HK-2 (cell line): ENCODE results near the gene NAPA.

ENCODE experiments used
- DNase-seq: peaks from one replicate; pipeline ENCODE4 v3.0.0-alpha.2; 2018; ENCODE audit not compliant: unreplicated experiment

Gene NAPA

GRCh38 chr19:47514869-47515588, at the start of gene NAPA:
TSS of gene NAPA (minus strand) at chr19:47515063. CDS start at chr19:47514940, 123 bp downstream.
- peak; percentile 100 for DNase-seq

DNA sequence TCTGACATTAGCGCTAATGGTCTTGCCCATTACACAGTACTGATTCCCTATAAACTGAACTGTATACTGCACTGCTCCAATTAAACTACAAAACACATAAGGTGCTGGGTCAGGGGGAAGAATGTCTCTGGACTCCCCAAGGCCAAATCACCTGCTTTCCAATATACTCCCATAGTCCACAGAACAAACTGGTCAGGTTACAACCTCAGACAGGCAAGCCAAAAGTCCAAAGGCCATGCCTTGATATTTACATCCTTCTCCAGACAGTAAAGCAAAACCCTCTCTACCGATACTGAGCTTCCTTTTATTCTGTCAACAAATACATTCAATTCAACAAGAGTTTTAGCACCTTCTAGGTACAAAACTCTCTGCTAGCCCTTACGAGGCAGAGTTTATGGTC, 49.2 kb upstream of the NAPA start:
- DNase-seq = no peak

DNA sequence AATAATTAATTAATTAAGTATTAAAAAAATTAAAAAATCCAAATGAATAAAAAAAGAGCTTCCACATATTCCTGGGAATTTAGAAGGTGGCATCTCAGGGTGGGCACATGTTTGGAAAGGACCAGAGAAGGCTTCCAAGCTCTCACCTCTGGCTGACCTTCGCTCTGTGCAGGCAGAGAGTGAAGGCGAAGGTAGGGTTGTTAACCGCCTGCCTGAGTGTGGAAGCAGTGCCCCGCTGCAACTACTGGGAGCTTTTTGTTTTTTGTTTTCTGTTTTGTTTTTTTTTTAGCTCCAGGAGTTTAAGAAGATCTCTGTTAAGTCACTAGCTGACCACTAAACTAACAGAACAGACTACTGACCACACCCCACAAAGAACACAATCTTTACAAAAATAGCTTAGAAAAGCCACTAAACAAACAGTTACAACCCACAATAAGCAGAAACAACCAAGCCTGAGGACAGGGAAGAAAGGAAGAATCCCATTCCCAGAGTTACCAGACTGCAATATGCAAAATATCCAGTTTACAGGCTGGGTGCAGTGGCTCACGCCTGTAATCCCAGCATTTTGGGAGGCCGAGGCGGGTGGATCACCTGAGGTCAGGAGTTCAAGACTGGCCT, 46.7 kb upstream of the NAPA start:
- DNase-seq = no peak

DNA sequence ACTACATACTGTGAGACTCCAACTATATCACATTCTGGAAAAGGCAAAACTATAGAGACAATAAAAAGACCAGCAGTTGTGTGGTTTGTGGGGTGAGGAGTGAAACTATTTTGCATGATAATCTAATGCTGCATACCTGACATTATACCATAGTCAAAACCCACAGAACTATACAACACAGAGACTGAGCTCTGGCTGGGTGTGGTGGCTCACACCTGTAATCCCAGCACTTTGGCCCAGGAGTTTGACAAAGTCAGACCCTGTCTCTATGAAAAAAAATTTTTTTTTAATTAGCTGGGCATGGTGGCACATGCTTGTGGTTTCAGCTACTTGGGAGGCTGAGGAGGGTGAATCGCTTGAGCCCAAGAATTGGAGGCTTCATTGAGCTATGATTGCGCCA, 46.1 kb upstream of the NAPA start:
- DNase-seq = no peak

GRCh38 chr19:47550129-47550528, 35.3 kb upstream of the NAPA start:
- no peak for DNase-seq

- DNase-seq = no peak
These were observed 34.5 kb upstream of the NAPA start for GRCh38 chr19:47549261-47549862.

DNA sequence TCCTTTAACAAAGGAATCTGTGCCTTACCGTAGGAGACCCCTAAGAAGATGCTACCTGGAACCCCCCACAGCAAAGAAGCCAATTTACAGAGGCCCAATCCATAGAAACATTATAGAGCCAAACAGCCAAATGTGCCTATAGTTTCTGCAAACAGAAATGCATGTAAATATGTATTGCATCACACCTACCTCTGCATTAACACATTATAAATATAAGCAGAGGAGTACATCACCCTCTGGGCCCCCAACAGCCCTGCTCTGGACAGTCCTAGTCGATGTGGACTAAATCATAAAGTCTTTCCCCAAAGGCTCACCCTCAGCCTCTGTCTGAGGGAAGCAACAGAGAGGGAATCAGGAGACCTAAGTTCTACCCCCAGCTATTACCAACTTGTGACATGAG, 32.3 kb upstream of the NAPA start:
- no peak for DNase-seq

DNA sequence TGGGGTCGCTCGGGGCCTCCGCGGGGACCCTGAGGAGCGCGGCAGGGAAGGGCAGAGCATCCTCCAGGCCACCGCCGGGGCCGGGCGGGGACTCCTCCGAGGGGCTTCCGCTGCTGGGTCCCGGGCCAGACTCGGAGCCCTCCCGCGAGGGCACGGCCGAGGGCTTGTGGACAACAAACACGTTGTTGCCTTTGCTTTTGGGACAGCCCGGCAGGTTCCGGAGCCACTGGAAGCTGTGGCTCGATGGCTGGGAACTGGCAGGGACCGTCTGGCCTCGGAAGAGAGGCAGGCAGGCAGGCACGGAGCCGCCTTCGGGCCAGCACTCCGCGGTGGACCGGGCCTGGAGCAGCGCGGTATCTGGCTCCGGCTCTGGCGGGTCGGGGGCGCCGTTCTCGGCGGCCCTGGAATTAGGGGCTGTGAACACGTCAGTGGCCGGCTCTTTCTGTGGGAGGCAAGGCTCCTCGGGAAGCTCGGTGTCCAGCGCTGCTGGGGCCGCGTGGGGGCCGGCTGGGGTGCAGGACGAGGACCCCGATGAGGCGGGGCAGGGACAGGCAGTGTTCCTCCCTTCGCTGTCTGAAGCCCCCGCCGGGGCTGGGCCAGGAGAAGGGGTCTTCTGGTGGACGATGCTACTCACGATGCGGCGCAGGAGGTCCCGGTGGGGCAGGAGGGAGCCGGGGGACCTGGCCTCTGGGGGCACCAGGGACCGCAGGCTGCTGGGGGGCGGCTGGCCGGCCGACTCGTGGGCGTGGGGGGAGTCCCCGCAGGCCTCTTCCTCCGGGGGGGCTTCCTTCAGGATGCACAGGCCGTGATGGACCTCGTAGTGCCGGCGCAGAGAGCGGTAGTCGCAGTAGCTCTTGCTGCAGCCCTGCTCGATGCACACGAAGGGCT, 30.4 kb upstream of the NAPA start:
- no peak for DNase-seq

DNA sequence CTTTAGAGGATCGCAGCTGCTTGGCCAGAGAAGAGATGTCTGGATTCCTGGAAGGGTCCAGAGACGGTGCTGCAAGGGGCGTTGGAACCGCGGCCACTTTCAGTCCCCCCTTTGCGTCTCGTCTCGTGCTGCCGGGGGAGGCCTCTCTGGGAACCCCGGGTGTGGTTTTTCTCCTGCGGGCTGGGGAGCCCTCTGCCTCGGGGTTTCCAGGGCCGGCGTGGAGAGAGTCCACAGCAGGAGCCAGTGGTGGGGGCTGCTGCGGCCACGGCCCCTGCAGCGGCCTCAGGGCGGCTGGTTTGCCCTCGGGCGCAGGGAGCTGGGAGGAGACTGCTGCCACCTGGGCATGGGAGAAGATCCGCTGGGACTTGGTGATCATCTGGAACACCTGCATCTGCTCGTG, 29.6 kb upstream of the NAPA start:
- DNase-seq = no peak

DNA sequence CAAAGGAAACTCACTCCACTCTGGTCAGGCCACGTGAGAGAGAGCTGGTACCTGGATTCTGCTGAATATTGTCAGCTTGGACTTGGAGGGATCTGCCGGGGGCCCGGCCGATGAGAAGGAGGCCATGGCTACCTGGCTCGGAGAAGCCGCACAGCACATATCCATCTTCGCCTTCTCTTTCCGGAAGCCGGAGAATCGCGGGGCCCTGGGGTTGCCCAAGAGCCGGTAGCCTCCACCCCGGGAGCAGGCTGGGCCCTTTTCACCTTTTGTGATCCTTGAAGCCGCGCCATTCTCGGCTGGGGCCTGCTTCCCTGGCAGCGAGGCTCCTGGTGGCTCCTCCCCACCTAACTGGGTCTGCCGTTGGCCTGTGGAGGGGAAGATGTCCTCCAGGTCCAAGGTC, 29.2 kb upstream of the NAPA start:
- DNase-seq = no peak

GRCh38 chr19:47542030-47542475, 27.2 kb upstream of the NAPA start:
- DNase-seq = peak; percentile 29

DNA sequence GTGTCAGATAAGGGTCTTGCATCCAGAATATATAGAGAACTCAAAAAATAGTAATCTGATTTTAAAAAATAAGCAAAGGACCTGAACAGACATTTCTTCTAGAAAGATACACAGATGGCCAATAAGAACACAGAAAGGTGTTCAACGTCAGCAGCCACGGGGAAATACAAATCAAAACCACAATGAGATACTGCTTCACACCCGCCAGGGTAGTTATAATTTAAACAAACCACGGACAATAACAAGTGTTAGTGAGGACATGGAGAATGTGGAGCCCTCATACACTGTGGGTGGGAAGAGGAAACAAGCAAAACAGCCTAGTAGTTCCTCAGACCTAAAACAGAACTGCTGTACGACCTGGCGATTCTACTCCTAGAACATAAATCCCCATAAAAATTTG, 26.7 kb upstream of the NAPA start:
- peak; percentile 23 for DNase-seq

DNA sequence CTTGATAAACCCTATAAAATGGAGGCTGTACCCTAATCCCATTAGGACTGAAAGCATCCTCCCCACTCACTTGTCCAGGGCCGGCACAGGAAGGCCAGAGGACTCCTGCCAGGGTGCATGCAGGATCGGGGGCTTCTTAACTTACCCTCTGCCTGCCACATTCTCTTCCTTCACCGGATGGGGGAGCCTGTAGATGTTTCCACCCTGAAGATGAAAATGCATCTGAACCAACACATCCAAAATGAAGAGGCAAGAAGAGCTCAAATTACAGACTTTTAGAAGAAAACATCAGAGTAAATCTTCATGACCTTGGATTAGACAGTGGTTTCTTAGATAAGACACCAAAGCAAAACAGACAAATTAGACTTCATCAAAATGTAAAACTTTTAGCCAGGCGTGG, 25.9 kb upstream of the NAPA start:
- DNase-seq = no peak

- no peak for DNase-seq
These were observed 25.0 kb upstream of the NAPA start for GRCh38 chr19:47539747-47540311.

DNA sequence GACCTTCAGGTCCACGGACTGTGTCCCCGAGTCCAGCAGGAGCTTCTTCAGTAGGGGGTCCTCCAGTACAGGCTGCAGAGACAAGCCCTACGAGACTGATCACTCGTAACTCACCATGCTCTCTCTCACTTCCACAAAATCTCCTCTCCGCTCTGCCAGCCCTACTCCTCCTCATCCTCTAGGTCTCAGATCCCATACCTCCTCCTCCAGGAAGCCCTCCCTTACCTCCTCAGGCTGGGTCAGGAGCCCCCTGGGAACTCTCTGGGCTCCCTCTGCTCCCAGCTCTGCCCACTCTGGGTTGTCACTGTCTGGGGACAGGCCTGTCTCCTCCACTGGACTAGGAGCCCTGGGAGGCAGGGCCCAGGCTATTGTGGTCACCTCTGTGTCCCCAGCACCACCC, 23.9 kb upstream of the NAPA start:
- DNase-seq = no peak

- DNase-seq = no peak
These were observed 22.6 kb upstream of the NAPA start for GRCh38 chr19:47537493-47537892.

DNA sequence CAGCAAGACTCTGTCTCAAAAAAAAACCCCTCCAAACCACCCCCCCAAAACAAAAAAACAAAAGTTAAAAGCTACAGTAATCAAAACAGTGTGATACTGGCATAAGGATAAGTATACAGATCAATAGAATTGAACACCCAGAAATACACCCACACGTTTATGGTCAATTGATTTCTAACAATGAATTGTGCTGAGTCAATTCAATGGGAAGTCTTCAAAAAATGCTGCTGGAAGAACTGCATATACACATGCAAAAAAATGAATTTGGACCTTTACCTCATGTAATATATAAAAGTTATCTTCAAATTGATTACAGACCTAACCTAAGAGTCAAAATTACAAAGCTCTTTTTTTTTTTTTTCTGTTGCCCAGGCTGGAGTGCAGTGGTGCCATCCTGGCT, 19.8 kb upstream of the NAPA start:
- no peak for DNase-seq

DNA sequence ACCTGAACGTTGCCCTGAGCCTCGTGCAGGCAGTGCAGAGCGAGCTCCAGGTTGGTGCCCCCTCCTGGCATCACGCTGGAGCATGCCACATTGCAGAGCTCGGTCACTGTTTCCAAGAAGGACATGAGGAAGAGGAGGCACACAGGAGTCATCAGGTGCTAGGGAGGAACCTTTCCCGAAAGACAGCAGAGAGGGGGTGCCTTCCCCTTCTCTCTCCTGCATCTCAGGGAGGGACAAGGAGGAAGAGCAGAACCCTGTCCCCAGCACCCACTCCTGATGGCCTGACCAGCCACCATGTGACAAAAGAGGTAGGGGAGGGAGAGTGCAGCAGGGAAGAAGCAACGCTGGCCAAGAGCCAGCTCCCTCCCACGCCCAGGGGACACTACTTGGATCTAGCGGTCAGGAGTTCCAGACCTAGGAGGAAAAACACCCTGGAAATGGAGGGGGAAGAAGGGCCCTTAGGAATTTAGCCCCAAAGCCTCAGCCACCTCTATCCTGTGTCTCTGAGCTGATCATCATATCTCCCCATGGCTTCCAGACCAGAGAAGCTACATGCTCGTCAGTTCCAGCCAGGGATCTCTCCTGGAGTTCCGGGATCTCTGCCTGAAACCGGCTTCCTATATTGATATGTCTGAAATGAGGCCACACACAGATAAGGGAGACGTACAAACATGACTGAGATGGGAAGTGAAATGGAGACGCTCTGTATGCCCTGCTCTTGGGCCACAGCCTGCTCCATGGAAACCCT, 17.0 kb upstream of the NAPA start:
- no peak for DNase-seq

- no peak for DNase-seq
These were observed 14.3 kb upstream of the NAPA start for GRCh38 chr19:47529018-47529742.

DNA sequence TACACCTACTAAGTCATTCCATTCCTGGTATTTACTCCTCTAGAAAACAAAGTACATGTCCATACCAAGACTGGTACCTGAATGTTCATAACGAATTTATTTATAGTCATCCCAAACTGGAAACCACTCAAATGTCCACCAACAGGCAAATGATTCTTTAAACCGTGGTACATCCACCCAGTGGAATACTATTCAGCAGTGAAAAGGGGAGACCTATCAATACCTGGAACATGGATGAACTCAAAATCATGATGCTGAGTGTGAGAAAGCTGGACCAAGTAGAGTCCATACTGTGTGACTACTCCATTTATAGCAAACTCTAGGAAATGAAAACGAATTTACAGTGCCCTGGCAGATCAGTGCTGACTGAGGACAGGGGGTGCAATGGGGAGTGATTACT, 11.9 kb upstream of the NAPA start:
- no peak for DNase-seq

- no peak for DNase-seq
These were observed 8.6 kb upstream of the NAPA start for GRCh38 chr19:47523473-47523872.
